PFSK-1 (cell line): ENCODE measurements around the gene GLE1.

Experiments used
- POLR2AphosphoS5 ChIP-seq: IDR thresholded peaks from 2 replicates; pipeline ENCODE4 v1.6.1; 2012; ENCODE audit warnings: low read depth, mild to moderate bottlenecking, control low read depth, low read length, moderate library complexity
- SIN3A ChIP-seq: IDR thresholded peaks from 2 replicates; pipeline ENCODE4 v1.6.1; 2012; ENCODE audit warnings: mild to moderate bottlenecking, low read length, moderate library complexity, borderline replicate concordance; ENCODE audit not compliant: insufficient read depth
- TAF1 ChIP-seq: IDR thresholded peaks from 2 replicates; pipeline ENCODE4 v1.6.1; 2012; ENCODE audit warnings: low read length, control low read depth, borderline replicate concordance; ENCODE audit not compliant: insufficient read depth
- TF ChIP-seq, protein P1 (sequence below), 2 experiments: IDR thresholded peaks; 2 replicates each; pipeline versions ENCODE4 v1.6.1 to v1.8.0; 2011 to 2012; ENCODE audit warnings: low read depth in 2 of 2, low read length in 2 of 2, control low read depth in 1 of 2, inconsistent platforms in 1 of 2, mild to moderate bottlenecking in 1 of 2, moderate library complexity in 1 of 2; ENCODE audit not compliant: insufficient read depth in 1 of 2

DNA sequence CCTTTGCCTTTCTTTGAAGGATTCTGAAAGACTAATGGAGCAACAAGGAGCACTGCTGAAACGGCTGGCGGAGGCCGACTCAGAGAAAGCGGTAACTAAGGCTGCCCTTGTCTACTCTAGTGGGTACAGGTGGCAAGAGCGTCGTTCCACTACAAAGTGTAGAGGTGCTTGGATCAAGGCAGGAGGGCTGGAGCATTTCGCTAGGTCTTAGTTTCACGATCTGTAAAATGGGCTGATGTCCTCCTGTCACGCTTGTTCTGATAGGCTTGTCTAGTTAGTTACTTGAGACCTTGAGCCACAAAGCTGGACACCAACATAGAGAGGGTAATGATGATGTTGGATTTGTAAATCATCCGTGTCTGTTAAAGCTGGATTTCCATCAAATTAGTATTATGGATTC lies 23.0 kb upstream of the GLE1 start:
- TF ChIP-seq POLR2AphosphoS5 (no peak), TAF1 (no peak), SIN3A (no peak)
- TF ChIP-seq, protein P1, sequence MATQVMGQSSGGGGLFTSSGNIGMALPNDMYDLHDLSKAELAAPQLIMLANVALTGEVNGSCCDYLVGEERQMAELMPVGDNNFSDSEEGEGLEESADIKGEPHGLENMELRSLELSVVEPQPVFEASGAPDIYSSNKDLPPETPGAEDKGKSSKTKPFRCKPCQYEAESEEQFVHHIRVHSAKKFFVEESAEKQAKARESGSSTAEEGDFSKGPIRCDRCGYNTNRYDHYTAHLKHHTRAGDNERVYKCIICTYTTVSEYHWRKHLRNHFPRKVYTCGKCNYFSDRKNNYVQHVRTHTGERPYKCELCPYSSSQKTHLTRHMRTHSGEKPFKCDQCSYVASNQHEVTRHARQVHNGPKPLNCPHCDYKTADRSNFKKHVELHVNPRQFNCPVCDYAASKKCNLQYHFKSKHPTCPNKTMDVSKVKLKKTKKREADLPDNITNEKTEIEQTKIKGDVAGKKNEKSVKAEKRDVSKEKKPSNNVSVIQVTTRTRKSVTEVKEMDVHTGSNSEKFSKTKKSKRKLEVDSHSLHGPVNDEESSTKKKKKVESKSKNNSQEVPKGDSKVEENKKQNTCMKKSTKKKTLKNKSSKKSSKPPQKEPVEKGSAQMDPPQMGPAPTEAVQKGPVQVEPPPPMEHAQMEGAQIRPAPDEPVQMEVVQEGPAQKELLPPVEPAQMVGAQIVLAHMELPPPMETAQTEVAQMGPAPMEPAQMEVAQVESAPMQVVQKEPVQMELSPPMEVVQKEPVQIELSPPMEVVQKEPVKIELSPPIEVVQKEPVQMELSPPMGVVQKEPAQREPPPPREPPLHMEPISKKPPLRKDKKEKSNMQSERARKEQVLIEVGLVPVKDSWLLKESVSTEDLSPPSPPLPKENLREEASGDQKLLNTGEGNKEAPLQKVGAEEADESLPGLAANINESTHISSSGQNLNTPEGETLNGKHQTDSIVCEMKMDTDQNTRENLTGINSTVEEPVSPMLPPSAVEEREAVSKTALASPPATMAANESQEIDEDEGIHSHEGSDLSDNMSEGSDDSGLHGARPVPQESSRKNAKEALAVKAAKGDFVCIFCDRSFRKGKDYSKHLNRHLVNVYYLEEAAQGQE (IDR thresholded peaks at IDR 0.05; ENCODE audit: insufficient read depth in 1 of 2, low read depth in 2 of 2, low read length in 2 of 2): no peak
